ENCODE results near the gene RFNG. TPM values are rescaled to one million over a fixed set of nuclear protein-coding genes. Genes with fewer than 3 reads are reported as not detected.

The RFNG gene
- total and polyA plus RNA-seq, 2 of the 13 experiments (the other 11 are each of a cell fraction or from before 2014, with no cell fraction given): 61.4 to 64.0 TPM

GRCh38 chr17:82021107-82021899, 30.3 kb downstream of the RFNG start (continued):
- TF ChIP-seq LCORL (IDR thresholded peaks at IDR 0.05): no peak
- TF ChIP-seq LCORL (CRISPR knock-in tag; IDR thresholded peaks at IDR 0.05): peak; percentile 81
- no peak for TF ChIP-seq ZNF101 (CRISPR knock-in tag; IDR thresholded peaks at IDR 0.05; ENCODE audit: borderline replicate concordance, low read depth)
- TF ChIP-seq CEBPG (CRISPR knock-in tag; IDR thresholded peaks at IDR 0.05): no peak
- no peak for TF ChIP-seq BCL3 (CRISPR knock-in tag; IDR thresholded peaks at IDR 0.05)
- no peak for TF ChIP-seq ZNF790 (CRISPR knock-in tag; IDR thresholded peaks at IDR 0.05; ENCODE audit: borderline replicate concordance)
- 0 out of 2 replicates have a peak, but pooled peaks have one; percentile 48 for TF ChIP-seq ZBTB42 (CRISPR knock-in tag; IDR thresholded peaks at IDR 0.05)
- no peak for TF ChIP-seq ZBTB37 (CRISPR knock-in tag; IDR thresholded peaks at IDR 0.05)
- no peak; the same call in 1 of the 2 replicates for TF ChIP-seq ZNF142 (CRISPR knock-in tag; IDR thresholded peaks at IDR 0.05)
- TF ChIP-seq SP4 (CRISPR knock-in tag; IDR thresholded peaks at IDR 0.05): 0 out of 2 replicates have a peak, but pooled peaks have one; percentile 75
- peak; percentile 60 for TF ChIP-seq THAP11 (CRISPR knock-in tag; IDR thresholded peaks at IDR 0.05)
- TF ChIP-seq NR3C1 (CRISPR knock-in tag; IDR thresholded peaks at IDR 0.05): no peak
- TF ChIP-seq KLF6 (CRISPR knock-in tag; IDR thresholded peaks at IDR 0.05): peak; percentile 39; the same call in 1 of the 2 replicates
- no peak for TF ChIP-seq CCAR2 (optimal IDR thresholded peaks at IDR 0.05; ENCODE audit: low read depth, low read length)
- TF ChIP-seq ZIK1 (CRISPR knock-in tag; IDR thresholded peaks at IDR 0.05; ENCODE audit: borderline replicate concordance, low read depth): 0 out of 2 replicates have a peak, but pooled peaks have one; percentile 71
- no peak for TF ChIP-seq RFXANK (CRISPR knock-in tag; IDR thresholded peaks at IDR 0.05)
- peak; percentile 80; the same call in 1 of the 2 replicates for TF ChIP-seq PAF1 (CRISPR knock-in tag; IDR thresholded peaks at IDR 0.05)
- TF ChIP-seq ZMAT3 (CRISPR knock-in tag; conservative IDR thresholded peaks at IDR 0.05): no peak
- TF ChIP-seq MED1 (CRISPR knock-in tag; IDR thresholded peaks at IDR 0.05): peak; percentile 71
- TF ChIP-seq ZNF841 (CRISPR knock-in tag; IDR thresholded peaks at IDR 0.05; ENCODE audit: borderline replicate concordance): no peak
- TF ChIP-seq THYN1 (CRISPR knock-in tag; IDR thresholded peaks at IDR 0.05; ENCODE audit: borderline replicate concordance, low read depth): no peak; the same call in 1 of the 2 replicates
- 0 out of 2 replicates have a peak, but pooled peaks have one; percentile 49 for TF ChIP-seq ZNF766 (CRISPR knock-in tag; IDR thresholded peaks at IDR 0.05; ENCODE audit: borderline replicate concordance)
- TF ChIP-seq ZNF83 (CRISPR knock-in tag; IDR thresholded peaks at IDR 0.05; ENCODE audit: borderline replicate concordance): no peak
